ENCODE measurements around the gene LRRC17. TPM values are rescaled to one million over a fixed set of nuclear protein-coding genes. Genes with fewer than 3 reads are reported as not detected.
A peak's percentile ranks its signal among the peaks of the same experiment; 100 is the strongest.

LRRC17 gene
- polyA plus RNA-seq, 3 donors = 0.04 TPM; not detected in 2

GRCh38 chr7:102897211-102897631, 15.6 kb upstream of the LRRC17 start:
- intact Hi-C loops (cut with micrococcal nuclease) = no loop called here
- H3K27me3 Mint-ChIP-seq (ENCODE audit: low read depth in 3 of 3) = peaks cover 0 to 2% (median 0%) of the 10 kb centered on the region in 3 donors
- Histone ChIP-seq H2AFZ (ENCODE audit: insufficient read depth, low read depth, low read length, poor library complexity, severe bottlenecking) (no peak overlapping the region), H3K36me3 (replicated peaks in 1 of 2; ENCODE audit: control insufficient read depth in 1 of 2, insufficient read depth in 2 of 2, low read length in 2 of 2) (no peaks in the 10 kb centered on the region), H3K9me3 (replicated peaks in 1 of 2; ENCODE audit: control insufficient read depth in 1 of 2, insufficient read depth in 1 of 2, low read length in 2 of 2) (no peaks in the 10 kb centered on the region), H3K79me2 (ENCODE audit: insufficient read depth, low read length) (no peaks in the 10 kb centered on the region), H3K4me1 (ENCODE audit: control insufficient read depth in 1 of 2, insufficient read depth in 2 of 2, low read length in 2 of 2) (peaks cover 32 to 44% of the 10 kb centered on the region in 2 donors), H3K4me2 (replicated peaks; ENCODE audit: extremely low read depth, low read length, poor library complexity, severe bottlenecking) (no peak overlapping the region), H3K27ac (ENCODE audit: low read depth in 1 of 2, low read length in 2 of 2) (no peak overlapping the region), H3K4me3 (replicated peaks in 1 of 3; ENCODE audit: low read depth in 2 of 3, low read length in 3 of 3) (no peak overlapping the region), H3K27me3 (ENCODE audit: control insufficient read depth in 2 of 2, insufficient read depth in 2 of 2, low read length in 2 of 2) (no peaks in the 10 kb centered on the region), H3K9ac (ENCODE audit: insufficient read depth, low read length, poor library complexity, severe bottlenecking) (no peak overlapping the region), H4K20me1 (ENCODE audit: insufficient read depth, low read length) (no peaks in the 10 kb centered on the region)
- DNase-seq = no peak
- peaks cover 72% of the 10 kb centered on the region for H3K4me1 Mint-ChIP-seq
- no peak overlapping the region for H3K27ac Mint-ChIP-seq
- TF ChIP-seq, protein P1, sequence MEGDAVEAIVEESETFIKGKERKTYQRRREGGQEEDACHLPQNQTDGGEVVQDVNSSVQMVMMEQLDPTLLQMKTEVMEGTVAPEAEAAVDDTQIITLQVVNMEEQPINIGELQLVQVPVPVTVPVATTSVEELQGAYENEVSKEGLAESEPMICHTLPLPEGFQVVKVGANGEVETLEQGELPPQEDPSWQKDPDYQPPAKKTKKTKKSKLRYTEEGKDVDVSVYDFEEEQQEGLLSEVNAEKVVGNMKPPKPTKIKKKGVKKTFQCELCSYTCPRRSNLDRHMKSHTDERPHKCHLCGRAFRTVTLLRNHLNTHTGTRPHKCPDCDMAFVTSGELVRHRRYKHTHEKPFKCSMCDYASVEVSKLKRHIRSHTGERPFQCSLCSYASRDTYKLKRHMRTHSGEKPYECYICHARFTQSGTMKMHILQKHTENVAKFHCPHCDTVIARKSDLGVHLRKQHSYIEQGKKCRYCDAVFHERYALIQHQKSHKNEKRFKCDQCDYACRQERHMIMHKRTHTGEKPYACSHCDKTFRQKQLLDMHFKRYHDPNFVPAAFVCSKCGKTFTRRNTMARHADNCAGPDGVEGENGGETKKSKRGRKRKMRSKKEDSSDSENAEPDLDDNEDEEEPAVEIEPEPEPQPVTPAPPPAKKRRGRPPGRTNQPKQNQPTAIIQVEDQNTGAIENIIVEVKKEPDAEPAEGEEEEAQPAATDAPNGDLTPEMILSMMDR (IDR thresholded peaks at IDR 0.05) = no peak
- H3K4me3 Mint-ChIP-seq = no peak overlapping the region
- WGBS (ENCODE audit: insufficient coverage) = no CpG with 5 or more reads among the region's 2 CpGs
- H3K36me3 Mint-ChIP-seq = no peaks in the 10 kb centered on the region
- peaks cover 0 to 2% (median 0%) of the 10 kb centered on the region in 7 donors for H3K9me3 Mint-ChIP-seq

GRCh38 chr7:102897856-102898531, 14.8 kb upstream of the LRRC17 start:
- H3K36me3 ChIP-seq (replicated peaks in 1 of 2; ENCODE audit: control insufficient read depth in 1 of 2, insufficient read depth in 2 of 2, low read length in 2 of 2) = no peaks in the 10 kb centered on the region
- TF ChIP-seq, protein P1 (IDR thresholded peaks at IDR 0.05) = no peak
- Mint-ChIP-seq H3K4me3 (peak overlapping the region; percentile 4 to 11), H3K36me3 (no peaks in the 10 kb centered on the region), H3K27me3 (ENCODE audit: low read depth in 3 of 3) (peaks cover 0 to 2% (median 0%) of the 10 kb centered on the region in 3 donors), H3K9me3 (peaks cover 0 to 5% (median 3%) of the 10 kb centered on the region in 7 donors), H3K4me1 (peaks cover 68% of the 10 kb centered on the region), H3K27ac (peak overlapping the region; percentile 75 to 96 (median 90))
- H3K9me3 ChIP-seq (replicated peaks in 1 of 2; ENCODE audit: control insufficient read depth in 1 of 2, insufficient read depth in 1 of 2, low read length in 2 of 2) = no peaks in the 10 kb centered on the region
- H2AFZ ChIP-seq (ENCODE audit: insufficient read depth, low read depth, low read length, poor library complexity, severe bottlenecking) = no peak overlapping the region
- H3K27me3 ChIP-seq (ENCODE audit: control insufficient read depth in 2 of 2, insufficient read depth in 2 of 2, low read length in 2 of 2) = no peaks in the 10 kb centered on the region
- intact Hi-C loops (cut with micrococcal nuclease) = no loop called here
- 0% methylated on average over 1 of the region's 5 CpGs for WGBS (ENCODE audit: insufficient coverage)
- H3K27ac ChIP-seq (ENCODE audit: low read depth in 1 of 2, low read length in 2 of 2) = peak overlapping the region; percentile 72 to 81
- H3K9ac ChIP-seq (ENCODE audit: insufficient read depth, low read length, poor library complexity, severe bottlenecking) = no peak overlapping the region
- peak; percentile 39 to 53 (median 48) for DNase-seq
- no peaks in the 10 kb centered on the region for H4K20me1 ChIP-seq (ENCODE audit: insufficient read depth, low read length)
- peaks cover 25 to 36% of the 10 kb centered on the region in 2 donors for H3K4me1 ChIP-seq (ENCODE audit: control insufficient read depth in 1 of 2, insufficient read depth in 2 of 2, low read length in 2 of 2)
- H3K4me2 ChIP-seq (replicated peaks; ENCODE audit: extremely low read depth, low read length, poor library complexity, severe bottlenecking) = peak overlapping the region; percentile 33
- peak overlapping the region in 1 of 3 experiments; percentile 37 for H3K4me3 ChIP-seq (replicated peaks in 1 of 3; ENCODE audit: low read depth in 2 of 3, low read length in 3 of 3)
- H3K79me2 ChIP-seq (ENCODE audit: insufficient read depth, low read length) = no peaks in the 10 kb centered on the region

Data from CD14-positive monocyte (primary cell).